ENCODE data around the gene SDR9C7. TPM values are rescaled to one million over a fixed set of nuclear protein-coding genes. Genes with fewer than 3 reads are reported as not detected.
"Not testable (repeated sequence)": the region's sequence is repeated elsewhere in the genome, so short reads cannot be mapped to it uniquely, and the experiment has no call there.

The SDR9C7 gene
- total RNA-seq, 4 donors from 2014 or later = not detected

- Histone ChIP-seq H3K4me3 (no peak overlapping the region), H3K9me3 (peaks cover 0 to 20% (median 0%) of the 10 kb centered on the region in 3 donors), H3K27me3 (no peaks in the 10 kb centered on the region), H3K36me3 (no peaks in the 10 kb centered on the region), H3K4me1 (no peaks in the 10 kb centered on the region), H3K27ac (no peak overlapping the region)
- TF ChIP-seq EP300 (IDR thresholded peaks at IDR 0.05) (no peak), POLR2AphosphoS5 (IDR thresholded peaks at IDR 0.05) (no peak), POLR2A (IDR thresholded peaks at IDR 0.05) (no peak), CTCF (IDR thresholded peaks at IDR 0.05) (no peak)
- 0 to 33% methylated on average over 1 of the region's 1 CpG for WGBS, 2 donors (ENCODE audit: low coverage in 1 of 2)
- no peak for ATAC-seq
These were observed 49.8 kb downstream of the SDR9C7 start for GRCh38 chr12:56884421-56884820.

GRCh38 chr12:56882407-56882806 is 51.8 kb downstream of the SDR9C7 start:
- peaks cover 0 to 20% (median 0%) of the 10 kb centered on the region in 3 donors for H3K9me3 ChIP-seq
- H3K4me3 ChIP-seq, H3K4me1 ChIP-seq, ATAC-seq, H3K27ac ChIP-seq, H3K27me3 ChIP-seq, H3K36me3 ChIP-seq: not testable (repeated sequence)
- WGBS, 2 donors (ENCODE audit: low coverage in 1 of 2) = 84 to 100% methylated on average over 2 to 3 of the region's 3 CpGs

DNA sequence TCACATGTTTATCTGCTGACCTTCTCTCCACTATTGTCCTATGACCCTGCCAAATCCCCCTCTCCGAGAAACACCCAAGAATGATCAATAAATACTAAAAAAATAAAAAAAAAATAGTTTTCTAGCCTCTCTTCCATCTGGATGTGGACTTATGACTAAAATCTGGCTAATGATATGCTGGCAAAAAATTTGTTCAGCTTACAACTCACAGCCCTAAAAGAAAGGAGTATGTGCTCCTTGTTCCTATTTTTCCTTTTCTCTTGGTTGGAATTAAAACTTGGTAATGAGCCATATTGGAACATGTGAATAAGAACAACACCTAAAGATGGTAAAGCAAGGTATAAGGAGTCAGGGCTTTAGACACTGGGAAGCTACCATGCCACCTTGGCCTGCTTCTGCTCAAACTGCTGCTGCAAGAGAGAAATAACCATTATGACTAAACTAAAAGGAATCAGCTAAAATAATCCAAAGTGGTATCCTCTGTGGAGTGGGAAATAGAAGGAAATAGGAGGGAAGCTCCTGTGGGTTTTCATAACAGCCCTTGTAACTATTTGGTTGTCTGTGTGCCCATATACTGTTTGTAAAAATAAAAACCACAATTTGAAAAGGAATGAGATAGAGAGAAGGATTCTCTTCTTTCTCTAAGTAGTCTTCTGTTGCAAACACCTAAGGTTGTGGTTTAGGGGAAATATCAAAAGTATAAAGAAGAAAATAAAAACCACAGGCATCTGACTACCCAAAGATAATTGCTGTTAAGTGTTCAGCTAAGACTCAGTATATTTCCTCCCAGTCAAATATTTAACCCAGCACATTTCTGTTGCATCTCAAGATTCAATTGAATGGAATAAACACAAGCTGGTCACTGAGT is 53.8 kb downstream of the SDR9C7 start:
- Histone ChIP-seq H3K36me3 (no peaks in the 10 kb centered on the region), H3K4me3 (no peak overlapping the region), H3K4me1 (no peaks in the 10 kb centered on the region), H3K27ac (no peak overlapping the region), H3K9me3 (peaks cover 0 to 14% (median 0%) of the 10 kb centered on the region in 3 donors), H3K27me3 (peaks cover under 1% of the 10 kb centered on the region)
- TF ChIP-seq EP300 (IDR thresholded peaks at IDR 0.05) (no peak), POLR2AphosphoS5 (IDR thresholded peaks at IDR 0.05) (no peak), POLR2A (IDR thresholded peaks at IDR 0.05) (no peak), CTCF (IDR thresholded peaks at IDR 0.05) (no peak)
- no peak for ATAC-seq
- 33% methylated on average over 1 of the region's 1 CpG; no CpG with 5 or more reads in 1 of the 2 donors for WGBS, 2 donors (ENCODE audit: low coverage in 1 of 2)

- H3K27me3 ChIP-seq, ATAC-seq, H3K36me3 ChIP-seq, H3K4me3 ChIP-seq, H3K4me1 ChIP-seq, H3K27ac ChIP-seq: not testable (repeated sequence)
- H3K9me3 ChIP-seq = peaks cover 0 to 14% (median 0%) of the 10 kb centered on the region in 3 donors
- 20 to 33% methylated on average over 1 of the region's 28 CpGs for whole genome bisulfite sequencing, 2 donors (ENCODE audit: low coverage in 1 of 2)
These were observed 54.7 kb downstream of the SDR9C7 start for GRCh38 chr12:56879240-56880124.

- no peak for TF ChIP-seq POLR2AphosphoS5 (IDR thresholded peaks at IDR 0.05)
- no peak for TF ChIP-seq EP300 (IDR thresholded peaks at IDR 0.05)
- TF ChIP-seq CTCF (IDR thresholded peaks at IDR 0.05) = no peak
- no peak for TF ChIP-seq POLR2A (IDR thresholded peaks at IDR 0.05)
- Histone ChIP-seq H3K36me3 (no peaks in the 10 kb centered on the region), H3K4me1 (no peaks in the 10 kb centered on the region), H3K27me3 (peaks cover 12% of the 10 kb centered on the region), H3K9me3 (peaks cover 0 to 14% (median 0%) of the 10 kb centered on the region in 3 donors), H3K27ac (no peak overlapping the region), H3K4me3 (no peak overlapping the region)
- no peak for ATAC-seq
These were observed 56.2 kb downstream of the SDR9C7 start for GRCh38 chr12:56878010-56878339.

Measured in gastroesophageal sphincter (tissue), 4 donors.